WTC11 (cell line): ENCODE data around the gene ATAD2B.

Experiments
- CREM ChIP-seq: sonication (generic); formaldehyde crosslinking; IDR thresholded peaks from 2 replicates; pipeline ENCODE4 v1.8.1; 2022; ENCODE audit warnings: mild to moderate bottlenecking, missing genetic modification reagents, moderate library complexity
- FOXK1 ChIP-seq: sonication (generic); formaldehyde crosslinking; IDR thresholded peaks from 2 replicates; pipeline ENCODE4 v1.8.0; 2022; ENCODE audit warnings: mild to moderate bottlenecking, moderate library complexity, missing genetic modification reagents
- JUN ChIP-seq: sonication (generic); formaldehyde crosslinking; IDR thresholded peaks from 2 replicates; pipeline ENCODE4 v1.8.0; 2023; ENCODE audit warnings: mild to moderate bottlenecking, missing genetic modification reagents
- MYBL2 ChIP-seq: sonication (generic); formaldehyde crosslinking; IDR thresholded peaks from 2 replicates; pipeline ENCODE4 v1.8.1; 2023; ENCODE audit warnings: mild to moderate bottlenecking, moderate library complexity, missing genetic modification reagents
- SOX15 ChIP-seq: fragments of 250-450 bp; sonication (Bioruptor Pico); IDR thresholded peaks from 2 replicates; pipeline ENCODE4 v1.9.0; 2021; ENCODE audit warnings: mild to moderate bottlenecking
- TF ChIP-seq, protein P1 (sequence below): fragments of 200-600 bp; IDR thresholded peaks from 2 replicates; pipeline ENCODE4 v1.8.0; 2022; ENCODE audit warnings: antibody characterized with exemption
- TF ChIP-seq, protein P2 (sequence below): sonication (generic); formaldehyde crosslinking; IDR thresholded peaks from 2 replicates; pipeline ENCODE4 v1.8.0; 2022; ENCODE audit warnings: mild to moderate bottlenecking, missing genetic modification reagents
- TF ChIP-seq, protein P3 (sequence below): sonication (generic); formaldehyde crosslinking; IDR thresholded peaks from 2 replicates; pipeline ENCODE4 v1.8.1; 2022; ENCODE audit warnings: low read depth, missing genetic modification reagents, borderline replicate concordance

DNA sequence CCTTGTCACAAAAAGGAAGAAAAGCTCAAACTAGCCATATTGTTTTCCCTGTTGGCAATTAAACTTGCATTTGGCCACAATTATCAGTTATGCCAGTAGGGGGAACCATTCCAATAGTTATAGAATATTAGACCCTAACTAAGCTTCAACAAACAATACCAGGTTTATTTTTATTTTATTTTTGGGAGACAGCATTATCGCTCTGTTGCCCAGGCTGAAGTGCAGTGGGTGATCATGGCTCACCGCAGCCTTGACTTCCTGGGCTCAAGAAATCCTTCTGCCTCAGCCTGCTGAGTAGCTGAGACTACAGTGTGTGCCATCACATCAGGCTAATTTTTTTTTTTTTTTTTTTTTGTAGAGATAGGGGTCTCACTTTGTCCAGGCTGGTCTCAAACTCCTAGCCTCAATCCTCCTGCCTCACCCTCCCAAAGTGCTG lies 102.1 kb downstream of the ATAD2B start:
- TF ChIP-seq, protein P1, sequence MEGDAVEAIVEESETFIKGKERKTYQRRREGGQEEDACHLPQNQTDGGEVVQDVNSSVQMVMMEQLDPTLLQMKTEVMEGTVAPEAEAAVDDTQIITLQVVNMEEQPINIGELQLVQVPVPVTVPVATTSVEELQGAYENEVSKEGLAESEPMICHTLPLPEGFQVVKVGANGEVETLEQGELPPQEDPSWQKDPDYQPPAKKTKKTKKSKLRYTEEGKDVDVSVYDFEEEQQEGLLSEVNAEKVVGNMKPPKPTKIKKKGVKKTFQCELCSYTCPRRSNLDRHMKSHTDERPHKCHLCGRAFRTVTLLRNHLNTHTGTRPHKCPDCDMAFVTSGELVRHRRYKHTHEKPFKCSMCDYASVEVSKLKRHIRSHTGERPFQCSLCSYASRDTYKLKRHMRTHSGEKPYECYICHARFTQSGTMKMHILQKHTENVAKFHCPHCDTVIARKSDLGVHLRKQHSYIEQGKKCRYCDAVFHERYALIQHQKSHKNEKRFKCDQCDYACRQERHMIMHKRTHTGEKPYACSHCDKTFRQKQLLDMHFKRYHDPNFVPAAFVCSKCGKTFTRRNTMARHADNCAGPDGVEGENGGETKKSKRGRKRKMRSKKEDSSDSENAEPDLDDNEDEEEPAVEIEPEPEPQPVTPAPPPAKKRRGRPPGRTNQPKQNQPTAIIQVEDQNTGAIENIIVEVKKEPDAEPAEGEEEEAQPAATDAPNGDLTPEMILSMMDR: peak; percentile 54
- TF ChIP-seq MYBL2 (CRISPR knock-in tag) (no peak), FOXK1 (CRISPR knock-in tag) (no peak), JUN (CRISPR knock-in tag) (no peak), CREM (CRISPR knock-in tag) (no peak), SOX15 (no peak)
- TF ChIP-seq, protein P2, sequence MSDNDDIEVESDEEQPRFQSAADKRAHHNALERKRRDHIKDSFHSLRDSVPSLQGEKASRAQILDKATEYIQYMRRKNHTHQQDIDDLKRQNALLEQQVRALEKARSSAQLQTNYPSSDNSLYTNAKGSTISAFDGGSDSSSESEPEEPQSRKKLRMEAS: no peak
- TF ChIP-seq, protein P3, sequence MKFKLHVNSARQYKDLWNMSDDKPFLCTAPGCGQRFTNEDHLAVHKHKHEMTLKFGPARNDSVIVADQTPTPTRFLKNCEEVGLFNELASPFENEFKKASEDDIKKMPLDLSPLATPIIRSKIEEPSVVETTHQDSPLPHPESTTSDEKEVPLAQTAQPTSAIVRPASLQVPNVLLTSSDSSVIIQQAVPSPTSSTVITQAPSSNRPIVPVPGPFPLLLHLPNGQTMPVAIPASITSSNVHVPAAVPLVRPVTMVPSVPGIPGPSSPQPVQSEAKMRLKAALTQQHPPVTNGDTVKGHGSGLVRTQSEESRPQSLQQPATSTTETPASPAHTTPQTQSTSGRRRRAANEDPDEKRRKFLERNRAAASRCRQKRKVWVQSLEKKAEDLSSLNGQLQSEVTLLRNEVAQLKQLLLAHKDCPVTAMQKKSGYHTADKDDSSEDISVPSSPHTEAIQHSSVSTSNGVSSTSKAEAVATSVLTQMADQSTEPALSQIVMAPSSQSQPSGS: no peak
